HG02973 (cell line): Measurements from ENCODE around the gene SART1.
"Not testable (repeated sequence)": the region's sequence is repeated elsewhere in the genome, so short reads cannot be mapped to it uniquely, and the experiment has no call there.

Source experiments
- ATAC-seq: cut with Tn5 transposase; IDR thresholded peaks from one replicate; pipeline ENCODE4 v1.9.1; 2021; ENCODE audit warnings: moderate library complexity; ENCODE audit not compliant: unreplicated experiment

The SART1 gene

GRCh38 chr11:66015454-66015881, 53.9 kb downstream of the SART1 start:
- ATAC-seq, result no peak

DNA sequence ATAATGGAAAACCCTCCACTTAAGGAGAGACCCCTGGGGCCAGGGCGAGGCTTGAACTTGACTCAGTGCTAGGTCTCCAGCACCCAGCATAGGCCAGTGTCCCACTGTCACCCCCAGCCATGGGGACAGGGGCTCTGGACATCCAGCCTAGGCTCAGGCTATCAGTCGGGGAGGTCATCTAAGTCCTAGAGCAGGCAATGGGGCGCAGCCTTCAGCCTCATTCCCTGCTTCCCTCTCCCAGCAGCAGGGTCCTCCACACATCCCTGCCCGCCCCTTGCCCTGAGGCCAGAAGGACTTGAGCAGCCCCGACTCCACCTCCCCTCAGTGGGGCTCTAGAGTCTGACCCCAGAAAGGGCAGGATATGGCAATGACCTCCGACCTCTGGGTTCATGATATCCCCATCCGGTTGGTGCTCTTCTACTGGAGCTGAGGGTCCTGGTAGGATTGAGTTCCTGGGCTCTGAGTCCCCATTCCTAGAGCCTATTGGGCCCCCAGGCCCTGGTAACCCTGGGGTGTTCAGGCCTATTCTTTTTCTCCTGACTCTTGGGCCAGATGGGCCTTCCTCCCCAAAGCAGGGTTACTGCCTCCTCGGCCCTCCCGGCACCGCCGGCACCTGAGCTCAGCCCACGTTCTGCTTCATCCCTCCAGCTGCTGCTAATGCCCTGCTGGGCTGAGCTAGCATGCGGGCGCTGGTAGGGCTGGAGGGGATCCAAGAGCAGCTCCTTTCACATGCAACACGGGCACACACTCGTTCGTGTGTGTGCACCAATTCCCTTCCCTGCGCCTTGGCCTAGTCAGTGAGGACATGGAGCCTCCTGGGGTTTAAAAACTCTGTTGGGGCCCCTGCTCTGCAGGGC, 54.6 kb downstream of the SART1 start:
- no peak for ATAC-seq

- ATAC-seq, result no peak
Measured at GRCh38 chr11:66016793-66017177, 55.3 kb downstream of the SART1 start.

GRCh38 chr11:66017321-66017720, 55.8 kb downstream of the SART1 start:
- no peak for ATAC-seq

GRCh38 chr11:66020212-66020611, 58.7 kb downstream of the SART1 start:
- ATAC-seq, result no peak

GRCh38 chr11:66020618-66021357, 59.3 kb downstream of the SART1 start:
- ATAC-seq, result no peak

GRCh38 chr11:66022401-66023185, 61.1 kb downstream of the SART1 start:
- ATAC-seq, result no peak

- ATAC-seq, result not testable (repeated sequence)
Measured at GRCh38 chr11:66023186-66023440, 61.6 kb downstream of the SART1 start.

GRCh38 chr11:66026017-66026529, 64.5 kb downstream of the SART1 start, which contains the start of gene CATSPER1:
Gene CATSPER1, minus strand, starts transcription at chr11:66026479. Its CDS starts 100 bp downstream, at chr11:66026379.
- ATAC-seq, result no peak
